Fibroblast of the aortic adventitia (primary cell): ENCODE data around the gene HS3ST2. TPM values are rescaled to one million over a fixed set of nuclear protein-coding genes. Genes with fewer than 3 reads are reported as not detected.

Experiments used
- DNase-seq: peaks from one replicate; pipeline ENCODE4 v3.0.0-alpha.2; 2010; ENCODE audit warnings: low read depth
- H3K4me3 ChIP-seq: 2 replicates; pipeline ENCODE4 v1.5.1; 2011; ENCODE audit warnings: low read depth, mild to moderate bottlenecking, control low read depth, low read length, moderate library complexity
- CTCF ChIP-seq: IDR thresholded peaks from 2 replicates; pipeline ENCODE4 v1.5.1; 2011; ENCODE audit warnings: mild to moderate bottlenecking, low read length, control low read depth, inconsistent platforms; ENCODE audit not compliant: insufficient read depth
- total RNA-seq: library from RNA; depleted of rRNA; stranded (reverse); fragments of >200 nt; gene quantifications from 2 replicates; pipeline ENCODE4 v1.2.3, GENCODE V29; 2012; ENCODE audit warnings: low replicate concordance

Gene HS3ST2
- total RNA-seq, 1 donor = not detected

- no peak for TF ChIP-seq CTCF
- peak; percentile 12 for DNase-seq
These were observed 26.3 kb upstream of the HS3ST2 start for GRCh38 chr16:22787466-22788192.

GRCh38 chr16:22788193-22788530 lies 25.8 kb upstream of the HS3ST2 start:
- no peak for DNase-seq
- TF ChIP-seq CTCF = no peak

More at GRCh38 chr16:22787466-22788192, 26.3 kb upstream of the HS3ST2 start:
- H3K4me3 ChIP-seq = no peak overlapping the region

GRCh38 chr16:22789281-22789945 lies 24.5 kb upstream of the HS3ST2 start:
- no peak for TF ChIP-seq CTCF
- DNase-seq = no peak
- no peak overlapping the region for H3K4me3 ChIP-seq

More at GRCh38 chr16:22788193-22788530, 25.8 kb upstream of the HS3ST2 start:
- no peak overlapping the region for H3K4me3 ChIP-seq

GRCh38 chr16:22797551-22797950 lies 16.4 kb upstream of the HS3ST2 start:
- TF ChIP-seq CTCF = no peak
- no peak overlapping the region for H3K4me3 ChIP-seq
- no peak for DNase-seq

- no peak overlapping the region for H3K4me3 ChIP-seq
- TF ChIP-seq CTCF = no peak
- no peak for DNase-seq
These were observed 14.8 kb upstream of the HS3ST2 start for GRCh38 chr16:22799113-22799512.

- no peak for TF ChIP-seq CTCF
- H3K4me3 ChIP-seq = no peak overlapping the region
- no peak for DNase-seq
These were observed 9.1 kb upstream of the HS3ST2 start for GRCh38 chr16:22804893-22805292.
